Measurements from ENCODE around the gene HOXA5. TPM values are rescaled to one million over a fixed set of nuclear protein-coding genes. Genes with fewer than 3 reads are reported as not detected.

Gene HOXA5
- total RNA-seq, 1 donor from 2014 or later: not detected

GRCh38 chr7:27091105-27091504 is 52.4 kb downstream of the HOXA5 start:
- DNase-seq (ENCODE audit: extremely low spot score, unreplicated experiment): no peak
- Mint-ChIP-seq H3K4me3 (ENCODE audit: unreplicated experiment) (no peak overlapping the region), H3K36me3 (ENCODE audit: unreplicated experiment) (no peaks in the 10 kb centered on the region), H3K27me3 (ENCODE audit: unreplicated experiment) (peaks cover 71% of the 10 kb centered on the region), H3K9me3 (ENCODE audit: unreplicated experiment) (no peaks in the 10 kb centered on the region), H3K27ac (ENCODE audit: unreplicated experiment) (no peak overlapping the region), H3K4me1 (ENCODE audit: unreplicated experiment) (peaks cover 2% of the 10 kb centered on the region)
- no peak for TF ChIP-seq CTCF (IDR thresholded peaks at IDR 0.05)

Small RNA genes lying within 50 kb of the gene (microRNA-seq; reads per million reads assigned to microRNA genes)
- gene MIR196B (ENCODE audit: unreplicated experiment): 1.6 reads per million

Other genes with a start within 250 kb of the HOXA5 start
- not detected in 2 replicates for gene HOXA1, start 47.7 kb downstream of the HOXA5 start, total RNA-seq
- gene HOXA2, start 41.0 kb downstream of the HOXA5 start, total RNA-seq: not detected in 2 replicates
- gene HOXA4, start 12.9 kb downstream of the HOXA5 start, total RNA-seq: not detected in 2 replicates
- not detected in 2 replicates for gene HOXA6, start 4.1 kb upstream of the HOXA5 start, total RNA-seq
- gene HOXA3, start 8.9 kb upstream of the HOXA5 start, total RNA-seq: not detected in 2 replicates
- not detected in 2 replicates for gene HOXA7, start 13.0 kb upstream of the HOXA5 start, total RNA-seq
- gene HOXA9, start 21.9 kb upstream of the HOXA5 start, total RNA-seq: not detected in 2 replicates
- gene HOXA10, start 30.6 kb upstream of the HOXA5 start, total RNA-seq: not detected in 2 replicates
- gene HOXA11, start 41.6 kb upstream of the HOXA5 start, total RNA-seq: not detected in 2 replicates
- gene HOXA13, start 56.4 kb upstream of the HOXA5 start, total RNA-seq: not detected in 2 replicates
- not detected in 2 replicates for gene EVX1, start 99.1 kb upstream of the HOXA5 start, total RNA-seq